Skin of body (tissue), 2 donors: ENCODE results near the gene PDE2A. TPM values are rescaled to one million over a fixed set of nuclear protein-coding genes. Genes with fewer than 3 reads are reported as not detected.

Experiments used
- DNase-seq: peaks from one replicate; lab custom pipeline; 2025; lab: John Stamatoyannopoulos, UW
- total RNA-seq: library from RNA; depleted of rRNA; stranded (reverse); fragments of >200 nt; gene quantifications from one replicate; pipeline ENCODE4 v1.2.3, GENCODE V29; 2014

Gene PDE2A
- total RNA-seq, 1 donor from 2014 or later = 12.3 TPM

GRCh38 chr11:72591023-72591422 is 83.2 kb downstream of the PDE2A start:
- DNase-seq = no peak

GRCh38 chr11:72589802-72590761 is 84.1 kb downstream of the PDE2A start:
- DNase-seq = no peak

- DNase-seq = no peak
These were observed 85.5 kb downstream of the PDE2A start for GRCh38 chr11:72588421-72589410.

- no peak for DNase-seq
These were observed 86.5 kb downstream of the PDE2A start for GRCh38 chr11:72587696-72588095.

- no peak for DNase-seq
These were observed 87.7 kb downstream of the PDE2A start for GRCh38 chr11:72586321-72587090.

- DNase-seq = peak; percentile 42
These were observed 88.4 kb downstream of the PDE2A start for GRCh38 chr11:72585762-72586311.

GRCh38 chr11:72584939-72585597 is 89.2 kb downstream of the PDE2A start:
- DNase-seq = no peak

GRCh38 chr11:72584293-72584938 is 89.8 kb downstream of the PDE2A start:
- no peak for DNase-seq

GRCh38 chr11:72583616-72584292 is 90.5 kb downstream of the PDE2A start:
- DNase-seq = no peak

GRCh38 chr11:72583177-72583553 is 91.1 kb downstream of the PDE2A start:
- DNase-seq = no peak

GRCh38 chr11:72582206-72583176 is 91.7 kb downstream of the PDE2A start:
- DNase-seq = no peak

- DNase-seq = no peak
These were observed 93.2 kb downstream of the PDE2A start for GRCh38 chr11:72581067-72581466.

- no peak for DNase-seq
These were observed 93.6 kb downstream of the PDE2A start for GRCh38 chr11:72580642-72580950.

GRCh38 chr11:72579816-72580641 is 94.2 kb downstream of the PDE2A start:
- no peak for DNase-seq

- DNase-seq = no peak
These were observed 95.0 kb downstream of the PDE2A start for GRCh38 chr11:72578991-72579815.

- DNase-seq = no peak
These were observed 95.7 kb downstream of the PDE2A start for GRCh38 chr11:72578566-72578965.
